ENCODE data around the gene HOXD1.

GRCh38 chr2:176154576-176155252 lies 33.8 kb upstream of the HOXD1 start:
- TF ChIP-seq POLR2AphosphoS5 (IDR thresholded peaks at IDR 0.05; ENCODE audit: low read depth, low read length) (no peak), REST (IDR thresholded peaks at IDR 0.05; ENCODE audit: insufficient read depth in 1 of 2, low read depth in 2 of 2, low read length in 2 of 2) (no peak), TAF1 (IDR thresholded peaks at IDR 0.05; ENCODE audit: borderline replicate concordance, insufficient read depth, low read length) (no peak)

Measured in PFSK-1 (cell line).